ENCODE measurements around the gene ACVR1.
A peak's percentile ranks its signal among the peaks of the same experiment; 100 is the strongest.
"Not testable (repeated sequence)": the region's sequence is repeated elsewhere in the genome, so short reads cannot be mapped to it uniquely, and the experiment has no call there.

The ACVR1 gene

GRCh38 chr2:157833721-157834120 is 42.4 kb downstream of the ACVR1 start:
- H3K4me3 ChIP-seq (ENCODE audit: low read depth, low read length) = no peak overlapping the region
- TF ChIP-seq CTCF (IDR thresholded peaks at IDR 0.05; ENCODE audit: insufficient read depth, low read length, missing control alignments) = no peak
- no peak for DNase-seq (ENCODE audit: low read depth, low spot score)
- ChIA-PET CTCF (interaction anchor here (1.0 to 1.6 kb wide), 4 partner anchors 23 to 41 kb away, joined by 3 to 5 read pairs (median 4); no protein-coding TSS in a partner anchor), POLR2A (no interaction called here)

- no peak overlapping the region for H3K4me3 ChIP-seq (ENCODE audit: low read depth, low read length)
- TF ChIP-seq CTCF (IDR thresholded peaks at IDR 0.05; ENCODE audit: insufficient read depth, low read length, missing control alignments) = no peak
- POLR2A ChIA-PET = no interaction called here
- CTCF ChIA-PET = no interaction called here
- DNase-seq (ENCODE audit: low read depth, low spot score) = no peak
Observed at GRCh38 chr2:157831573-157832315, 44.4 kb downstream of the ACVR1 start.

GRCh38 chr2:157830696-157831570 is 45.2 kb downstream of the ACVR1 start:
- ChIA-PET POLR2A (no interaction called here), CTCF (no interaction called here)
- no peak overlapping the region for H3K4me3 ChIP-seq (ENCODE audit: low read depth, low read length)
- TF ChIP-seq CTCF (IDR thresholded peaks at IDR 0.05; ENCODE audit: insufficient read depth, low read length, missing control alignments) = no peak
- DNase-seq (ENCODE audit: low read depth, low spot score) = peak; percentile 79

GRCh38 chr2:157830266-157830665 is 45.9 kb downstream of the ACVR1 start:
- POLR2A ChIA-PET = no interaction called here
- no peak for DNase-seq (ENCODE audit: low read depth, low spot score)
- no peak overlapping the region for H3K4me3 ChIP-seq (ENCODE audit: low read depth, low read length)
- TF ChIP-seq CTCF (IDR thresholded peaks at IDR 0.05; ENCODE audit: insufficient read depth, low read length, missing control alignments) = no peak
- CTCF ChIA-PET = no interaction called here

GRCh38 chr2:157827377-157827776 is 48.8 kb downstream of the ACVR1 start:
- no peak overlapping the region for H3K4me3 ChIP-seq (ENCODE audit: low read depth, low read length)
- ChIA-PET POLR2A (no interaction called here), CTCF (no interaction called here)
- DNase-seq (ENCODE audit: low read depth, low spot score) = no peak
- TF ChIP-seq CTCF (IDR thresholded peaks at IDR 0.05; ENCODE audit: insufficient read depth, low read length, missing control alignments) = no peak

- CTCF ChIA-PET; DNase-seq (ENCODE audit: low read depth, low spot score); H3K4me3 ChIP-seq (ENCODE audit: low read depth, low read length); POLR2A ChIA-PET: not testable (repeated sequence)
Observed at GRCh38 chr2:157826644-157827043, 49.5 kb downstream of the ACVR1 start.
